ENCODE measurements around the gene GPR137C.

The GPR137C gene

DNA sequence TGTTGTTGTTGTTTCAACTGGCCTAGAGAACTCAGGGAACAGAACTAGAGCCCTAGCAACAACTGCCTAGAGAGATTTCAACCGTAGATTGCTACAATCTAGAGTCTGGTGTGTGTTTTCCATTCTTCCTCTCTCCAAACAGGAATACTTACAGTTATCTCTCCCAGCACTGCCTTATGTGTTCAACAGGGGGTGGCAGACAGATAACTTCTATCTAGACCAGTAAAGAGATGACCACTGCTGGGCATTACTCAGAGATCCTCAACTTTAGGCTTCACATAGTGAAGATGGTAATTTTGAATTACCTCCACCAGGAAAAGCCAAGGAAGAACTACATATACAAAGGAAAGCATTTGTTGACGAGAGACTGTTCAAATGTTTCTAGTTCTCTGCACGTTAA lies 5.1 kb upstream of the GPR137C start:
- TF ChIP-seq, protein P1, sequence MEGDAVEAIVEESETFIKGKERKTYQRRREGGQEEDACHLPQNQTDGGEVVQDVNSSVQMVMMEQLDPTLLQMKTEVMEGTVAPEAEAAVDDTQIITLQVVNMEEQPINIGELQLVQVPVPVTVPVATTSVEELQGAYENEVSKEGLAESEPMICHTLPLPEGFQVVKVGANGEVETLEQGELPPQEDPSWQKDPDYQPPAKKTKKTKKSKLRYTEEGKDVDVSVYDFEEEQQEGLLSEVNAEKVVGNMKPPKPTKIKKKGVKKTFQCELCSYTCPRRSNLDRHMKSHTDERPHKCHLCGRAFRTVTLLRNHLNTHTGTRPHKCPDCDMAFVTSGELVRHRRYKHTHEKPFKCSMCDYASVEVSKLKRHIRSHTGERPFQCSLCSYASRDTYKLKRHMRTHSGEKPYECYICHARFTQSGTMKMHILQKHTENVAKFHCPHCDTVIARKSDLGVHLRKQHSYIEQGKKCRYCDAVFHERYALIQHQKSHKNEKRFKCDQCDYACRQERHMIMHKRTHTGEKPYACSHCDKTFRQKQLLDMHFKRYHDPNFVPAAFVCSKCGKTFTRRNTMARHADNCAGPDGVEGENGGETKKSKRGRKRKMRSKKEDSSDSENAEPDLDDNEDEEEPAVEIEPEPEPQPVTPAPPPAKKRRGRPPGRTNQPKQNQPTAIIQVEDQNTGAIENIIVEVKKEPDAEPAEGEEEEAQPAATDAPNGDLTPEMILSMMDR (IDR thresholded peaks at IDR 0.05; ENCODE audit: insufficient read depth, low read length): no peak
- TF ChIP-seq GABPA (IDR thresholded peaks at IDR 0.05; ENCODE audit: low read depth): no peak
- TF ChIP-seq, protein P2, sequence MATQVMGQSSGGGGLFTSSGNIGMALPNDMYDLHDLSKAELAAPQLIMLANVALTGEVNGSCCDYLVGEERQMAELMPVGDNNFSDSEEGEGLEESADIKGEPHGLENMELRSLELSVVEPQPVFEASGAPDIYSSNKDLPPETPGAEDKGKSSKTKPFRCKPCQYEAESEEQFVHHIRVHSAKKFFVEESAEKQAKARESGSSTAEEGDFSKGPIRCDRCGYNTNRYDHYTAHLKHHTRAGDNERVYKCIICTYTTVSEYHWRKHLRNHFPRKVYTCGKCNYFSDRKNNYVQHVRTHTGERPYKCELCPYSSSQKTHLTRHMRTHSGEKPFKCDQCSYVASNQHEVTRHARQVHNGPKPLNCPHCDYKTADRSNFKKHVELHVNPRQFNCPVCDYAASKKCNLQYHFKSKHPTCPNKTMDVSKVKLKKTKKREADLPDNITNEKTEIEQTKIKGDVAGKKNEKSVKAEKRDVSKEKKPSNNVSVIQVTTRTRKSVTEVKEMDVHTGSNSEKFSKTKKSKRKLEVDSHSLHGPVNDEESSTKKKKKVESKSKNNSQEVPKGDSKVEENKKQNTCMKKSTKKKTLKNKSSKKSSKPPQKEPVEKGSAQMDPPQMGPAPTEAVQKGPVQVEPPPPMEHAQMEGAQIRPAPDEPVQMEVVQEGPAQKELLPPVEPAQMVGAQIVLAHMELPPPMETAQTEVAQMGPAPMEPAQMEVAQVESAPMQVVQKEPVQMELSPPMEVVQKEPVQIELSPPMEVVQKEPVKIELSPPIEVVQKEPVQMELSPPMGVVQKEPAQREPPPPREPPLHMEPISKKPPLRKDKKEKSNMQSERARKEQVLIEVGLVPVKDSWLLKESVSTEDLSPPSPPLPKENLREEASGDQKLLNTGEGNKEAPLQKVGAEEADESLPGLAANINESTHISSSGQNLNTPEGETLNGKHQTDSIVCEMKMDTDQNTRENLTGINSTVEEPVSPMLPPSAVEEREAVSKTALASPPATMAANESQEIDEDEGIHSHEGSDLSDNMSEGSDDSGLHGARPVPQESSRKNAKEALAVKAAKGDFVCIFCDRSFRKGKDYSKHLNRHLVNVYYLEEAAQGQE (IDR thresholded peaks at IDR 0.05; ENCODE audit: insufficient replicate concordance, low read depth): no peak
- no peak for TF ChIP-seq POLR2AphosphoS5 (IDR thresholded peaks at IDR 0.05; ENCODE audit: low read depth)
- no peak for TF ChIP-seq SPI1 (IDR thresholded peaks at IDR 0.05; ENCODE audit: borderline replicate concordance, low read depth)
- DNase-seq (ENCODE audit: low read depth in 1 of 2, low spot score in 1 of 2): no peak
- H3K4me3 ChIP-seq (replicated peaks; ENCODE audit: insufficient read depth, low read length): no peak overlapping the region
- H3K27ac ChIP-seq (replicated peaks): no peak overlapping the region
- H3K27me3 ChIP-seq (ENCODE audit: insufficient read depth, poor library complexity, severe bottlenecking): no peaks in the 10 kb centered on the region

DNA sequence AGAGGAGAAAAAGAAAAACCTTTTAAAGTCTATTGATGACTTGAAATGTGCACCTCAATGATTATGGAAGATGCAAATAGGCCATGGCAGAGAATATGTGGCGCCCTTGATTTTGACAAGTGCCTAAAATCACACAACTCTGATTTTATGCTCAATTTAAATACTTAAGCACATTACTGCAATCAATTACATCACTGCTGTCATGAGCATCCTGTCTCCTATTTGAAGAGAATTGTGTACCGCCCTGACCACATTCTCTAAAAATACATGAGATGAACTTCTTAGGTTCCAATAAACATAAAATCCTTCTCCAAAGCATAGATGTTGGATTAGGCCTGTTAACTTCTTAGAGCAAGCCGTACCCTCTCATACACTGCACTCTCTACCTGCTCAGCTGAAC lies 2.0 kb upstream of the GPR137C start:
- DNase-seq (ENCODE audit: low read depth in 1 of 2, low spot score in 1 of 2): no peak
- Histone ChIP-seq H3K4me3 (replicated peaks; ENCODE audit: insufficient read depth, low read length) (no peak overlapping the region), H3K27ac (replicated peaks) (no peak overlapping the region), H3K27me3 (ENCODE audit: insufficient read depth, poor library complexity, severe bottlenecking) (peaks cover 2% of the 10 kb centered on the region)
- no peak for TF ChIP-seq POLR2AphosphoS5 (IDR thresholded peaks at IDR 0.05; ENCODE audit: low read depth)
- TF ChIP-seq SPI1 (IDR thresholded peaks at IDR 0.05; ENCODE audit: borderline replicate concordance, low read depth): no peak
- TF ChIP-seq, protein P1 (IDR thresholded peaks at IDR 0.05; ENCODE audit: insufficient read depth, low read length): no peak
- TF ChIP-seq GABPA (IDR thresholded peaks at IDR 0.05; ENCODE audit: low read depth): no peak
- TF ChIP-seq, protein P2 (IDR thresholded peaks at IDR 0.05; ENCODE audit: insufficient replicate concordance, low read depth): no peak

DNA sequence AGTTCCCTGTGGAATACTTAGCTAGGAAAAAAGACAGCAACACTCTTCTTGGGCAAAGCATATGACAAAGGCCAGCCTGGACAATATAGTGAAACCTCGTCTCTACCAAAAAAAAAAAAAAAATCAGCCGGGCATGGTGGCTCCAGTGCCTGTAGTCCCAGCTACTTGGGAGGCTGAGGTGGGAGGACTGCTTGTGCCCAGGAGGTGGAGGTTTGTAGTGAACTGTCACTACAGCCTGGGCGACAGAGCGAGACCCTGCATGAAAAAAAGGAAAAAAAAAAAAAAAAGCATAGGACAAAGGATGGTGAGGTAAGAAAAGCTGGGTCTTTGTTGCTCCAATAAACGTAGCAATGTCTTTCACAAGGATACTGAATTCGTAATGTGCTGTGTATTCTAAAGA lies 1.4 kb upstream of the GPR137C start:
- TF ChIP-seq POLR2AphosphoS5 (IDR thresholded peaks at IDR 0.05; ENCODE audit: low read depth) (no peak), GABPA (IDR thresholded peaks at IDR 0.05; ENCODE audit: low read depth) (no peak), SPI1 (IDR thresholded peaks at IDR 0.05; ENCODE audit: borderline replicate concordance, low read depth) (no peak)
- TF ChIP-seq, protein P1 (IDR thresholded peaks at IDR 0.05; ENCODE audit: insufficient read depth, low read length): no peak
- TF ChIP-seq, protein P2 (IDR thresholded peaks at IDR 0.05; ENCODE audit: insufficient replicate concordance, low read depth): no peak
- H3K27ac ChIP-seq (replicated peaks): no peak overlapping the region
- H3K4me3 ChIP-seq (replicated peaks; ENCODE audit: insufficient read depth, low read length): no peak overlapping the region; the same call in 1 of the 2 replicates
- H3K27me3 ChIP-seq (ENCODE audit: insufficient read depth, poor library complexity, severe bottlenecking): peaks cover 2% of the 10 kb centered on the region
- no peak for DNase-seq (ENCODE audit: low read depth in 1 of 2, low spot score in 1 of 2)
